HepG2 (cell line): ENCODE results near the gene CAST. TPM values are rescaled to one million over a fixed set of nuclear protein-coding genes. Genes with fewer than 3 reads are reported as not detected.

Source experiments
- ATAC-seq: fragments of 200-7000 bp; cut with Tn5 transposase; 3 replicates; pipeline ENCODE4 v1.9.1; 2020; ENCODE audit warnings: mild to moderate bottlenecking, moderate library complexity
- BruUV-seq: library from RNA; stranded (reverse); fragments of 400-500 nt; replicated peaks from 2 replicates; lab custom pipeline; 2021; lab: Mats Ljungman, UMichigan
- CTCF ChIA-PET: fragments of 300-600 bp; formaldehyde crosslinking; extraction: SDS; loops from one replicate; lab custom pipeline; 2021; ENCODE audit warnings: low total read pairs, inconsistent platforms, low intra/inter-chr PET ratio; lab: Yijun Ruan, JAX
- POLR2A ChIA-PET: fragments of 350-600 bp; sonication (Branson Sonifier 250); formaldehyde crosslinking; loops from one replicate; lab custom pipeline; 2020; ENCODE audit warnings: antibody characterized with exemption, inconsistent platforms; lab: Yijun Ruan, JAX
- DNase-seq: peaks from one replicate; pipeline ENCODE4 v3.0.0-alpha.2; 2015; ENCODE audit warnings: low spot score
- FAIRE-seq: peaks from 3 replicates; lab custom pipeline; 2011; peaks lifted over from hg19 to GRCh38; lab: Jason Lieb, UNC
- H2AFZ ChIP-seq: one replicate; pipeline ENCODE4 v1.6.1; 2011; ENCODE audit warnings: low read length, inconsistent platforms
- H3K27ac ChIP-seq: fragments of 300-600 bp; 3 replicates; pipeline ENCODE4 v1.8.0; 2011; ENCODE audit warnings: mixed run types, mild to moderate bottlenecking, mixed read lengths, low read length, inconsistent platforms; ENCODE audit not compliant: insufficient read depth; ENCODE audit errors: extremely low read length
- H3K27me3 ChIP-seq, 2 experiments: fragments of 200-600 bp in 1 of 2; 2 replicates in 1 of 2; 3 replicates in 1 of 2; pipeline versions ENCODE4 v1.6.0 to v1.8.0; 2011; ENCODE audit warnings: low read length in 2 of 2, mild to moderate bottlenecking in 2 of 2, moderate library complexity in 2 of 2, inconsistent platforms in 1 of 2; ENCODE audit not compliant: insufficient read depth in 2 of 2, control insufficient read depth in 1 of 2
- H3K36me3 ChIP-seq, 2 experiments: fragments of 200-600 bp in 1 of 2; replicated peaks in 1 of 2; 2 replicates in 1 of 2; 3 replicates in 1 of 2; pipeline versions ENCODE4 v1.5.1 to v1.8.0; 2011; ENCODE audit warnings: low read length in 2 of 2, inconsistent platforms in 1 of 2; ENCODE audit not compliant: insufficient read depth in 2 of 2, control insufficient read depth in 1 of 2
- H3K4me1 ChIP-seq: 2 replicates; pipeline ENCODE4 v1.5.1; 2012; ENCODE audit warnings: low read length, inconsistent platforms; ENCODE audit not compliant: insufficient read depth
- H3K4me2 ChIP-seq: 2 replicates; pipeline ENCODE4 v1.6.0; 2011; ENCODE audit warnings: low read depth, low read length, inconsistent platforms
- H3K4me3 ChIP-seq, 3 experiments: fragments of 200-600 bp in 1 of 3; sonication (generic), shearing (Covaris generic) in 1 of 3; replicated peaks in 1 of 3; 2 replicates each; pipeline ENCODE4 v1.5.1; 2011 to 2016; ENCODE audit warnings: low read length in 3 of 3, inconsistent platforms in 2 of 3, low read depth in 2 of 3, mild to moderate bottlenecking in 2 of 3, control low read depth in 1 of 3, mixed read lengths in 1 of 3; ENCODE audit not compliant: insufficient read depth in 1 of 3
- H3K79me2 ChIP-seq: one replicate; pipeline ENCODE4 v1.6.1; 2011; ENCODE audit warnings: low read length, inconsistent platforms; ENCODE audit not compliant: insufficient read depth
- H3K9ac ChIP-seq: 2 replicates; pipeline ENCODE4 v1.6.0; 2011; ENCODE audit warnings: mild to moderate bottlenecking, low read depth, low read length, inconsistent platforms; ENCODE audit not compliant: insufficient read depth
- H3K9me3 ChIP-seq: 2 replicates; pipeline ENCODE4 v1.5.1; 2012; ENCODE audit warnings: mild to moderate bottlenecking, low read length
- H4K20me1 ChIP-seq: 2 replicates; pipeline ENCODE4 v1.6.0; 2011; ENCODE audit warnings: inconsistent platforms, mild to moderate bottlenecking, low read length, moderate library complexity; ENCODE audit not compliant: insufficient read depth
- HNRNPL ChIP-seq: fragments of 200-400 bp; formaldehyde crosslinking; IDR thresholded peaks from 2 replicates; pipeline ENCODE4 v1.6.1; 2017; ENCODE audit warnings: mild to moderate bottlenecking, low read depth, low read length
- HOXD1 ChIP-seq: sonication (generic); formaldehyde crosslinking; IDR thresholded peaks from 2 replicates; pipeline ENCODE4 v1.5.0; 2020; ENCODE audit warnings: missing genetic modification reagents
- KAT7 ChIP-seq: IDR thresholded peaks from 2 replicates; pipeline ENCODE4 v1.6.1; 2018; ENCODE audit warnings: borderline replicate concordance, missing compliant biosample characterization
- MAFF ChIP-seq: IDR thresholded peaks from 2 replicates; pipeline ENCODE4 v1.6.1; 2011; ENCODE audit warnings: low read depth, low read length, improper control_type of control experiment
- PBX2 ChIP-seq: IDR thresholded peaks from 2 replicates; pipeline ENCODE4 v1.6.1; 2016; ENCODE audit warnings: control low read depth
- SNRNP70 ChIP-seq: fragments of 200-400 bp; formaldehyde crosslinking; IDR thresholded peaks from 2 replicates; pipeline ENCODE4 v1.6.1; 2017; ENCODE audit warnings: mild to moderate bottlenecking, low read depth, low read length, moderate library complexity
- ZBED4 ChIP-seq: sonication (generic); formaldehyde crosslinking; IDR thresholded peaks from 2 replicates; pipeline ENCODE4 v1.4.0; 2020; ENCODE audit warnings: missing genetic modification reagents, borderline replicate concordance
- ZFP36L1 ChIP-seq: sonication (generic); formaldehyde crosslinking; IDR thresholded peaks from 2 replicates; pipeline ENCODE4 v1.8.0; 2022; ENCODE audit warnings: mild to moderate bottlenecking, missing genetic modification reagents, moderate library complexity
- ZNF207 ChIP-seq: fragments of 450-650 bp; IDR thresholded peaks from 2 replicates; pipeline ENCODE4 v1.6.1; 2016; ENCODE audit warnings: antibody characterized with exemption, borderline replicate concordance
- ZNF382 ChIP-seq: sonication (generic); formaldehyde crosslinking; IDR thresholded peaks from 2 replicates; pipeline ENCODE4 v1.5.0; 2020; ENCODE audit warnings: missing genetic modification reagents, mild to moderate bottlenecking, borderline replicate concordance
- ZNF496 ChIP-seq: sonication (generic); formaldehyde crosslinking; IDR thresholded peaks from 2 replicates; pipeline ENCODE4 v1.8.1; 2023; ENCODE audit warnings: mild to moderate bottlenecking, moderate library complexity, missing genetic modification reagents; ENCODE audit not compliant: insufficient replicate concordance
- WGBS: methylation state at CpG from one replicate; pipeline ENCODE4 v1.1.6; 2017; ENCODE audit warnings: low lambda C conversion rate; 5-methylcytosine and 5-hydroxymethylcytosine counted together
- in situ Hi-C: cut with HindIII; loops from 2 replicates; pipeline ENCODE4 v1.10.0; 2017; ENCODE audit warnings: low pct_unique_long_range_greater_than_20kb; ENCODE audit not compliant: extremely low pct_ligation_motif_present
- intact Hi-C: fragments of 100-400 bp; cut with micrococcal nuclease; formaldehyde crosslinking; loops from one replicate; pipeline ENCODE4 v1.10.0; 2022; ENCODE audit not compliant: unreplicated experiment
- polyA plus RNA-seq, 8 experiments: library from polyadenylated mRNA; depleted of rRNA in 3 of 8; stranded (reverse) in 7 of 8; unstranded in 1 of 8; fragments of >200 nt; fragmentation: Illumina TruSeq in 4 of 8; extraction: Trizol in 4 of 8; gene quantifications; 2 replicates each; pipeline versions ENCODE4 v1.2.1 to v1.2.3, GENCODE V29; 2011 to 2016; ENCODE audit warnings: low read depth in 4 of 8, missing spikeins in 1 of 8, mixed read lengths in 1 of 8; ENCODE audit not compliant: insufficient read depth in 1 of 8
- total RNA-seq, 5 experiments: library from RNA; depleted of rRNA; stranded (reverse); fragments of >200 nt; fragmentation: Illumina TruSeq; extraction: Trizol; gene quantifications; 2 replicates each; pipeline ENCODE4 v1.2.3, GENCODE V29; 2016; ENCODE audit warnings: low read depth in 1 of 5

The CAST gene
- total and polyA plus RNA-seq, 2 of the 13 experiments (the other 11 are each of a cell fraction or from before 2014, with no cell fraction given), result 42.1 to 67.6 TPM

GRCh38 chr5:96753848-96754247, 91.7 kb downstream of the CAST start:
- ChIA-PET POLR2A (no interaction called here), CTCF (interaction anchor here (3.0 kb wide), 1 partner anchor 408 kb away, joined by 30 read pairs; no protein-coding TSS in a partner anchor)
- no peak overlapping the region for H2AFZ ChIP-seq
- BruUV-seq, result no TSS peak
- peaks cover 10 to 51% of the 10 kb centered on the region in 2 experiments; a peak in 4 of 5 replicates for H3K36me3 ChIP-seq
- no peak for TF ChIP-seq HNRNPL
- no peak for TF ChIP-seq ZFP36L1 (CRISPR knock-in tag)
- no peak for TF ChIP-seq MAFF
- TF ChIP-seq ZNF207, result no peak
- TF ChIP-seq ZNF496, result no peak
- TF ChIP-seq KAT7 (CRISPR knock-in tag), result no peak
- no peak for TF ChIP-seq HOXD1
- H3K4me2 ChIP-seq, result no peak overlapping the region
- H3K27ac ChIP-seq, result no peak overlapping the region
- no peaks in the 10 kb centered on the region for H4K20me1 ChIP-seq
- DNase-seq, result no peak
- in situ Hi-C loops (loop anchor here (5.0 kb wide), 1 partner anchor 408 kb away; no protein-coding TSS in a partner anchor), intact Hi-C loops (no loop called here)
- no peak for FAIRE-seq
- H3K9me3 ChIP-seq, result no peaks in the 10 kb centered on the region
- 71% methylated on average over 4 of the region's 4 CpGs for WGBS
- no peak overlapping the region for H3K4me3 ChIP-seq
- no peaks in the 10 kb centered on the region for H3K79me2 ChIP-seq
- H3K4me1 ChIP-seq, result no peaks in the 10 kb centered on the region
- ATAC-seq, result no peak
- H3K9ac ChIP-seq, result no peak overlapping the region
- no peaks in the 10 kb centered on the region for H3K27me3 ChIP-seq

GRCh38 chr5:96755851-96756250, 93.7 kb downstream of the CAST start:
- no peak overlapping the region for H3K4me2 ChIP-seq
- no TSS peak for BruUV-seq
- 84% methylated on average over 5 of the region's 5 CpGs for WGBS
- no peaks in the 10 kb centered on the region for H3K4me1 ChIP-seq
- intact Hi-C loops (no loop called here), in situ Hi-C loops (no loop called here)
- H3K27ac ChIP-seq, result no peak overlapping the region
- no peaks in the 10 kb centered on the region for H3K9me3 ChIP-seq
- CTCF ChIA-PET, result no interaction called here
- DNase-seq, result no peak
- H3K9ac ChIP-seq, result no peak overlapping the region
- H3K36me3 ChIP-seq, result peaks cover 9 to 39% of the 10 kb centered on the region in 2 experiments; a peak in 4 of 5 replicates
- FAIRE-seq, result no peak
- no peaks in the 10 kb centered on the region for H3K27me3 ChIP-seq
- POLR2A ChIA-PET, result no interaction called here
- H2AFZ ChIP-seq, result no peak overlapping the region
- H4K20me1 ChIP-seq, result no peaks in the 10 kb centered on the region
- ATAC-seq, result no peak
- no peak overlapping the region for H3K4me3 ChIP-seq
- H3K79me2 ChIP-seq, result no peaks in the 10 kb centered on the region
- TF ChIP-seq SNRNP70 (no peak), ZBED4 (CRISPR knock-in tag) (no peak), ZNF382 (CRISPR knock-in tag) (no peak), PBX2 (CRISPR knock-in tag) (no peak)
